Activated gamma-delta T cell (primary cell): Measurements from ENCODE around the gene RSKR.
"Not testable (repeated sequence)": the region's sequence is repeated elsewhere in the genome, so short reads cannot be mapped to it uniquely, and the experiment has no call there.

Experiments
- DNase-seq: peaks from one replicate; lab custom pipeline; 2025; lab: John Stamatoyannopoulos, UW

The RSKR gene

DNA sequence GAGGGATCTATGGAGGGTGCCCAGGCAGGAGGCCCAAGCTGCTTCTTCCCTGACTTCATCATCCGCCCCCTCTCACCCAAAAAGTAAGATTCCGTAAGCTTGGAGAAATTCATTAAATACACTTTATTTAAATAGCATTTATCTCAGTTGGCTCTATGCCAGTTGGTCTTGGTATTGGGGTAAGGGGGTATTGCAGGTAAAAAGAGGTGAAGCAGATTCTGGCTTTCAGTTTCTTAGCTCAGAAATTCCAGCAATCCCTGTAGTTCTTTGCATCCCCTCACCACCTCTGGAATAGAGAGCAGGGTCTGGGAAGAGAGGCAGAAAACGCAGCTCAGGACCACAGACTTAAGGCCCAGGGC lies 36.5 kb downstream of the RSKR start:
- no peak for DNase-seq

- DNase-seq: peak; percentile 92
Observed at GRCh38 chr17:28576758-28577465, 37.1 kb downstream of the RSKR start, which contains the start of gene ALDOC. TSS of gene ALDOC (minus strand) at chr17:28576895. CDS start at chr17:28575532, 1,363 bp downstream.

DNA sequence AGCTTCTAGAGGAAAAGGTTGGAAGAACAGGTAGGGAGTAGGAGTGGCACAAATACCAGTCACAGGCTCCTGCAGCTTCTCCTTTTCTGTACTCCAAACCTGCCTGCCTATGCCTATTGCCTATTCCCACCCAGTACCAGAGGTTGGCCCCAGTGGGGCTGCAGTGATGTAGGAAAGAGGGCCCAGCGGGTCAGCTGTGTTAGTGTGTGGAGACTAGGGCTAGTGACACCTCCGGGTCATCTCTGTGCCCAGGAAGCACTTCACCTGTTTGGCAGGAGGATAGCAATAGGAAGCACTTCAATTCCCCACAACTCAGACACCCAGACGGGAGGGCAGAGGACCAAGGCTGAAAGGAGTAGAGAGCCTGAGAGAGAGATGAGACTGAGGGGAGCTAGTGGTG lies 38.0 kb downstream of the RSKR start:
- not testable (repeated sequence) for DNase-seq

DNA sequence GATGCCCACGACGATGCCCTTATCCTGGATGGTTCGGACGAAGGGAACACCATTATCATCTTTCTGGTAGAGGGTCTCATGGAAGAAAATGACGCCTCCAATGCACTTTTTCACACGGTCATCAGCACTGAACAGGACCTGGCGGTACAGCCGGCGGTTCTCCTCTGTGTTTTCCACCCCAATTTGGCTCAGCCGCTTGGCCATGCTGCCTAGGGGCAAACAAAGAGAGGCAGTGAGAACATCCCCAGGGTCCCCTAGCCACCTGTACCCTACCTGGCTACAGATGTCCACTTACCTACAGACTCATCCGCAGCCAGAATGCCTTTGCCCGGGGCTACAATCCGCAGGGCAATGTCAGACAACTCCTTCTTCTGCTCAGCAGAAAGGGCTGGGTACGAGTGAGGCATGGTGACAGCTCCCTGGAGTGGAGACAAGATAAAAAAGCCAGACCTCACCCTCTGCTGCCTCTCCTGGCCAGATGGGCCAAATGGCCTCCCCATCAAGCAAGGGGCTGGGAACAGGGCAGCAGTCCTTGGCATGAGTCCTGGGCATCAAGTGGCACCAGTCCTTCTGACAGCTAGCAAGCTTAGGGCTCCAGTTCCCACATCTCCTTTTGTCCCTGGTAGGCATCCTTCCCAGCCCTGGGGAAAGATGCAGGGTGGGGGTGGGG lies 38.7 kb downstream of the RSKR start:
- no peak for DNase-seq

- DNase-seq: no peak
Observed at GRCh38 chr17:28574526-28574925, 39.5 kb downstream of the RSKR start.

DNA sequence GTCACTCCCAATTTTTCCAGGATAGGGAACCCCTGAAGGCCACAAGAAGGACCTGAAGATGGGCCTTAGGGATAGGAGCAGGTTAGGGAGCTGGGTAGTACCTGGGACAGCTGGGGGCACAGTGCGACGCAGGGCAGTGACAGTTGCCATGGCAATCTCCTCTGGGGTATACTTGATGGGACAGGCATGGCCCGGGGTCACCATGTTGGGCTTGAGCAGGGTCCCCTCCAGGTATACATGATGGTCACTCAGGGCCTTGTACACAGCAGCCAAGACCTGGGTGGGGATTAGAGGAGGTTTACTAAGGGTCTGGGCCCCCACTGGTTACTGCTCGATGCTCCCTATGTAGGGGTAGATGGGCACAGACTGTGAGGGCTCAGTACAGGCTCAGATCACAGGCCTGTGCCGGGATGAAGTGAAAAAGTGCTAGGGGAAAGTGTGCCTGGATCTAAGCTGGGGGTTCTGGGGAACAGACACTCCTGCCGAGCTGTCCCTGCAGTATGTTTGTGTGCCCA lies 40.0 kb downstream of the RSKR start:
- no peak for DNase-seq

DNA sequence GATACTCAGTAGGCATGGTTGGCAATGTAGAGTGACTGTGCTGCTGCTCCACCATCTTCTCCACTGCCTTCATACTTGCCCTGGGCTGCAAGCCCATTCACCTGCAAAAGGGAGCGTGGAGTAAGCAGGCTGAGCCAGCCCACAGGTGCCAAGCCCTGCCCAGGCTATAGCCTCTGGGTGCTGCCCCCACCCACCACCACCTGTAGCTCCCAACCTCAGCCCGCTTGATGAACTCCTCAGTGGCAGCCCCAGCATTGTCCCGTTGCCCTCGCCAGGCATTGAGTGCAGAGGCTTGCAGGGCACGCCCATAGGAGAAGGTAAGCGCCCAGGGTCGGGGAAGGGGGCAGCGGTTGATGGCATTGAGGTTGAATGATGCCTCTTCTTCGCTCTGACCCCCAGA lies 40.5 kb downstream of the RSKR start:
- no peak for DNase-seq

- DNase-seq: no peak
Observed at GRCh38 chr17:28573040-28573380, 41.0 kb downstream of the RSKR start.

DNA sequence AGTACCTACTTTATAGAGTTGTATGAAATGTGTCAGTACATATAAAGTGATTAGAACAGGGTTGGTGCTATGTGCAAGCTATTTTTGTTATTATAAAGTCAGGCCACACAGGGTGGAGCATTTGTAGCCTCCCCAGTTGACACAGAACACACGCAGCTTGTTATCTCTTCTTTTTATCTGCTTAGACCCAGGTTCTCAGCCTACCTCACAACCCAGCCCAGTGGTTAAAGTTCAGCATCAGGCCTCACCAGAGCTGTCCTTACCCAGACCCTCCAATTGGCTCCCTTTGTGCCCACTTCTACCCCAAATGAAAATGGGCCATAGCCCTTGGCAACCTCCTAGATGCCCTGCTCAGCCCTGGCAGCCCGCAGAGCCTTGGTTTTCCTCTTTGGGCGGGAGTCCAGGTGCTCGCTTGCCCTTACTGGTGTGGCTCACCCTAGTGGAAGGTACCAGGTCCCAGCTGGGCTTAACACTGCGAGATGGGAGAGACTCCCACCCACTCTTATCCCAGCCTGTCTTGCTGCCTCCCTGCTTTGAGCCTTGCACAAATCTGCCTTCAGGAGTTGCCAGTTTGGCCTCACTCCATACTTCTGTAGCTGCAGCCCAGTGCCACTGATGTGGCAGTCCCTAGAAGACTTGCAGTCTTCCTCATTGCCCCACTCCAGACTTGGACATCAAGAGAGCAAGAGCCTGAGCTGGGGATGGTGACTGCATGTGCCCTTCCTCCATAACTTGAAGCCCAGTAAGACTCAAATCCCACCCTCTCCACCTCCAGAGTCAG lies 41.5 kb downstream of the RSKR start:
- DNase-seq: no peak

GRCh38 chr17:28571361-28572122 lies 42.4 kb downstream of the RSKR start, which contains the start of gene PIGS:
TSS of gene PIGS (minus strand) at chr17:28571524. CDS start at chr17:28571496, 28 bp downstream.
- peak; percentile 88 for DNase-seq

DNA sequence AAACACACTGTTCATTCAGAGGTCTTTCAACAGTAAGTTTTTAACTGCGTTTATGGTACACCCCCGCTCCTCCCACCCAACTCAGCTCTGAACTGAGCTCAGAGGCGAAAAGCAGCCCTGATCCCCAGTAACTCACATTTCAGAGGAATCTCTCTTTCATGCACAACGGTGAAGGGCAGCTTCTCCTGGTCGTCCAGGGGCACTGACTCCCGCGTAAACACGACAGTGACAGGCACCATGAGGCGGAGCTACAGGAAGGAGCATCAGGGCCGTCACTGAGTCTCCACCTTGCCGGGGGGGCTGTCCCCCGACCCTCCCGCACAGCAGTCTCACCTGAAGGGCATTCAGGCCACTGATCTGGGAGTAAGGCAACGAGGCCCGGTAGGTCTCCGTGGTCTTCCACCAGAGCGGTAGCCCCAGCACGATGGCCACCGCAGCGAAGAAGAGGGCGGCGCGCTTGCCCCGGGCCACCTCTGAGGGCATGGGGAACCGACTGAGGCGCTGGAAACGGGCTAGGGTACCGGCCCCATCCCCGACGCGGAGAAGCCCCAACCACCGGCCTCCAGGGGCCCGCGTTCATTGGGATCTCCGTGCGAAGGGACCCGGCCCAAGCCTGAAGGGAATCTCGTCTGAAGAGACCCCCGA lies 43.1 kb downstream of the RSKR start:
- DNase-seq: no peak

GRCh38 chr17:28569446-28569845 lies 44.5 kb downstream of the RSKR start:
- no peak for DNase-seq

- no peak for DNase-seq
Observed at GRCh38 chr17:28567604-28568003, 46.4 kb downstream of the RSKR start.

- no peak for DNase-seq
Observed at GRCh38 chr17:28563475-28563874, 50.5 kb downstream of the RSKR start.
